GM12878 (cell line): ENCODE data around the gene CD300H.

Source experiments
- CREB1 ChIP-seq: IDR thresholded peaks from 2 replicates; pipeline ENCODE4 v1.6.1; 2012; ENCODE audit warnings: low read depth, mild to moderate bottlenecking, inconsistent platforms
- CTCF ChIP-seq, 3 experiments: IDR thresholded peaks in 2 of 3; conservative IDR thresholded peaks in 1 of 3; 2 replicates each; pipeline ENCODE4 v1.5.1; 2011; ENCODE audit warnings: low read depth in 3 of 3, low read length in 3 of 3, mild to moderate bottlenecking in 3 of 3, control low read depth in 2 of 3, moderate library complexity in 2 of 3, inconsistent platforms in 1 of 3, mixed read lengths in 1 of 3; ENCODE audit not compliant: control insufficient read depth in 2 of 3, insufficient read depth in 1 of 3; ENCODE audit errors: extremely low read depth in 1 of 3
- EP300 ChIP-seq, 2 experiments: fragments of 150-350 bp in 1 of 2; IDR thresholded peaks; 2 replicates each; pipeline ENCODE4 v1.6.1; 2011 to 2012; ENCODE audit warnings: low read depth in 2 of 2, low read length in 2 of 2, borderline replicate concordance in 1 of 2, improper control_type of control experiment in 1 of 2, inconsistent platforms in 1 of 2; ENCODE audit not compliant: control insufficient read depth in 1 of 2
- KDM1A ChIP-seq: fragments of 200-600 bp; sonication (generic); IDR thresholded peaks from 2 replicates; pipeline ENCODE4 v1.6.1; 2016; ENCODE audit warnings: borderline replicate concordance
- MYB ChIP-seq: fragments of 150-350 bp; IDR thresholded peaks from 2 replicates; pipeline ENCODE4 v1.6.1; 2014; ENCODE audit warnings: mild to moderate bottlenecking, low read depth, low read length, borderline replicate concordance
- MYC ChIP-seq: IDR thresholded peaks from 2 replicates; pipeline ENCODE4 v1.6.1; 2011; ENCODE audit warnings: mild to moderate bottlenecking, low read length, moderate library complexity, inconsistent platforms; ENCODE audit not compliant: insufficient read depth, insufficient replicate concordance, insufficient read length, severe bottlenecking
- NBN ChIP-seq: fragments of 450-650 bp; IDR thresholded peaks from 2 replicates; pipeline ENCODE4 v1.6.1; 2016
- NRF1 ChIP-seq: conservative IDR thresholded peaks from 2 replicates; pipeline ENCODE4 v1.6.1; 2011; ENCODE audit warnings: mild to moderate bottlenecking, low read depth, low read length, improper control_type of control experiment
- POLR2A ChIP-seq: IDR thresholded peaks from 2 replicates; pipeline ENCODE4 v1.6.1; 2011; ENCODE audit warnings: low read depth, mild to moderate bottlenecking, low read length
- POLR2AphosphoS5 ChIP-seq: IDR thresholded peaks from 2 replicates; pipeline ENCODE4 v1.6.1; 2011; ENCODE audit warnings: mild to moderate bottlenecking, low read length, inconsistent platforms
- RAD21 ChIP-seq: IDR thresholded peaks from 2 replicates; pipeline ENCODE4 v1.6.1; 2011; ENCODE audit warnings: mild to moderate bottlenecking, low read depth, low read length, moderate library complexity; ENCODE audit not compliant: insufficient read depth
- SIN3A ChIP-seq: IDR thresholded peaks from 2 replicates; pipeline ENCODE4 v1.6.1; 2012; ENCODE audit warnings: low read depth, low read length, improper control_type of control experiment
- TARDBP ChIP-seq: IDR thresholded peaks from 2 replicates; pipeline ENCODE4 v1.6.1; 2016; ENCODE audit warnings: borderline replicate concordance
- TCF12 ChIP-seq: IDR thresholded peaks from 2 replicates; pipeline ENCODE4 v1.6.1; 2011; ENCODE audit warnings: low read depth, mild to moderate bottlenecking, low read length

- TF ChIP-seq CTCF (IDR thresholded peaks at IDR 0.05 in 2 of 3, conservative IDR thresholded peaks at IDR 0.05 in 1 of 3; ENCODE audit: control insufficient read depth in 2 of 3, extremely low read depth in 1 of 3, insufficient read depth in 1 of 3, low read depth in 3 of 3, low read length in 3 of 3) (no peak), NRF1 (no peak), CREB1 (no peak), POLR2A (no peak), SIN3A (no peak), RAD21 (no peak), KDM1A (no peak), NBN (no peak), TCF12 (no peak), EP300 (IDR thresholded peaks at IDR 0.05; ENCODE audit: borderline replicate concordance in 1 of 2, control insufficient read depth in 1 of 2, low read depth in 2 of 2, low read length in 2 of 2) (no peak), POLR2AphosphoS5 (no peak), MYC (no peak), MYB (no peak), TARDBP (no peak)
These were observed 22.1 kb downstream of the CD300H start for GRCh38 chr17:74544991-74545842.
